ENCODE measurements around the gene HTN3.
"Not testable (repeated sequence)": the region's sequence is repeated elsewhere in the genome, so short reads cannot be mapped to it uniquely, and the experiment has no call there.

The HTN3 gene

DNA sequence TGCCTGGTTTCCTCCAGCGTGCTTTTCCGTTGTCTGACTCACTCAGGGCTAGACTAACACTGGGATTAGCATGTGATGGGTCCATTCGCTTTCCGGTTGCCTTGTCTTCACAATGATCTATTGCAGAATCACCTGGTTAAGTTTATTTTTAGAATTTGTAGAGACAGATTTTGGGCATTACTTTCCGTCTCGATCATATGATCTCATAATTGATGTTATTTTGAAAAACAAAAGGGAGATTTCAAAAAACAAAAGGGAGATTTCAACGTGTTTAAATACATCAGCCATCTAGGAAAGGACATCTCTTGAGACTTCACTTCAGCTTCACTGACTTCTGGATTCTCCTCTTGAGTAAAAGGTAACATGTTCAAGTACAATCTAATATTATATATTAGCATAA is at the start of gene HTN3:
Gene HTN3, plus strand, starts transcription at position 301 of the 400 bp plus-strand sequence. CDS start 2,282 bp downstream, outside the sequence.
- not testable (repeated sequence) for DNase-seq

DNA sequence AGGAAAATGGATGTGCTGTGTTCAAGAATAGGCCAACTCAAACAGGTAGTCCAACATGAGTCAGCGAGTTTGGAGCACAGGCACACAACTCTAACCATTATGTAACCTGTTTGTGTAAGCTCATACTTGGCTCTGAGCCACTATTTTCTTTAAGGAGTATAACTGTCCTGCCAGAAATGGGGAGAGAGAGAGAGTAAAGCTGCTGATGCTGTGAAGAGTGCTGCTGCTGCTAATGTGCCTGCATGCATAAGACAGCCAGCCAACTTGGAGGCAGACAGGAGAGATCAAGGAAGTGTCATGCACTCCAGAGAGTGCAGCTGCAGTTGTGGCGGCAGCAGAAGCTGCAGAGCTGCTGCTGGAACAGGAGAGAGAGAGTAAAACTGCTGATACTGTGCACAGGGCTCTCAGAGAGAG is 44.2 kb upstream of the HTN3 start:
- no peak for DNase-seq

DNA sequence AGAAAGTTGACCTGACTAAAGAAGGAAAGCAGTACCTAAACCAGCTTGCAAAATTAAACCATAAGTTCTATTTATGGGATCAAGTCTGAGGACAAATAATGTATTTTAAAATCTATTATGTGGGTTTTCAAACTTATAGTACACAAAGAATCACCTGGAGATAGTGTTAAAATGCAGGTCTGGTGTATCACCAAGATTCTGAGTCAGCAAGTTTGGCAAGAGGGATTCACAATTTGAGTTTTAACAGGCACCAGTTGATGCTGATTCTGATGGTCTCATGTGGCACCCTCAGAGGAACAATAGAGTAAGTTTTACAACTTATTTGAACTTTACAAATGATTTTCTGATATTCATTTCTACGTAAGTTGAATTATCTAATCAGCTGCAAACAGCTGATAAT is 41.6 kb upstream of the HTN3 start:
- DNase-seq = no peak

DNA sequence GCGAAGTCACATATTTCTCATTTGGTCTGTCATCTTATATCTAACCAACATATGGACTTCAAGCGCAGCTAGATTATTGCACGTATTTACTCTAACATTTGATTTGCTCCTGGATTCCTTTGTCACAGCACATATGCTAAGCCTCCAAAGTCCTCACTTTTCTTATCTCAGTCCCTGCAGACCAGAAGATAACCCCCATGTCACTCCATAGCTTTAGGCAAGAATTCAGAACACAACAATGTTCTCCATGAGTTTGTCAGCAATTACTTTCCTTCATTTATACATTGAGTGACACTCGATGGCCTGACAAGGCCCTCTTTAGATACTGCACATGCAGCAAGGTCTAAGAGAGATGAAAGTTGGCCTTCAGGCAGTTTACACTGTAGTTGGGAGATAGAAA is 37.2 kb upstream of the HTN3 start:
- DNase-seq = no peak

DNA sequence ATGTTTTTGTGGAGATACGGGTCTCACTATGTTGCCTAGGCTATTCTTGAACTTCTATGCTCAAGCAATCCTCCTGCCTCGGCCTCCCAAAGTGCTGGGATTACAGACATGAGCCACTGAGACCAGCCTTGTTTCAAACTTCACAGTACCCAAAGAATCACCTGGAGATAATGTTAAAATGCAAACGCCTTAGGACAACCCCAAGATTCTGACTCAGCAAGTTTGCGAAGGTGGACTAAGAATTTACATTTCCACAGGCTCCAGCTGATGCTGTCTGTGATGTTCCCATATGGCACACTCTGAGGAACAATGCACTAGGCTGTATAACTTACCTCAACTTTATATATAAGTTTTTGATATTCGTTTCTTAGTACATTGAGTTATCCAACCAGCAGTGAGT is 33.5 kb upstream of the HTN3 start:
- no peak for DNase-seq

DNA sequence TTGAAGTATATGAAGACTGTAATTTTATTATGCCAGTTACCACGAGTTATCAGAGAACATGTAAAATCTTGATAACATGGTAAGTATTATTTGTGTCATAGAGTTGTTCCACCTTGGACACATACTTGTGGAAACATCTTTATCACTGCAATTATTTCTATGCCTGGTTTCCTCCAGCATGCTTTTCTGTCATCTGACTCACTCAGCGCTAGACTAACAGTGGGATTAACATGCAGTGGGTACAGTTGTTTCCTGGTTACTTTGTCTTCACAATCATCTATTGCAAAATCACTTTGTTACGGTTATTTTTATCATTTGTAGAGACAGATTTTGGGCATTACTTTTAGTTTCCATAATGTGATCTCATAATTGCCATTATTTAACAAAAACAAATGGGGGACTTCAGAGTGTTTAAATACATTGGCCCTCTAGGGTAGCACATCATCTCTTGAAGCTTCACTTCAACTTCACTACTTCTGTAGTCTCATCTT is 32.7 kb upstream of the HTN3 start, which contains the start of gene STATH:
Gene STATH, plus strand, starts transcription at position 441 of the 491 bp plus-strand sequence. CDS start 2,472 bp downstream, outside the sequence.
- DNase-seq = no peak

DNA sequence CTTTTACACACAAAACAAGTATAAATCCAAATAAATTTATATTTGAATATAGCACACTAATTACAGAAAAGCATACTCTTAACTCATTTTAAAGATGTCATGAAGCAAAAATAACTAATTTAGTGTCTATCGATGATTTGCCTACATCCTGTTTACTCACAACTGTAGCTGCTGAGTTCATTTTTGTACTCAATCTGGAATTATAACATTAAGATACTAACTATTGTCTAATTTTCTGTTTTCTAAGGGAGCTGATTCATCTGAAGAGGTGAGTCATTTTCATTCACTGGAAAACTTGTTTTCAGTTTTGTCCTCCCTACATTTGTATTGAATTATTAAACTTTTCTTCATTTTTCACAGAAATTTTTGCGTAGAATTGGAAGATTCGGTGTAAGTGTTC is 28.8 kb upstream of the HTN3 start:
- no peak for DNase-seq

DNA sequence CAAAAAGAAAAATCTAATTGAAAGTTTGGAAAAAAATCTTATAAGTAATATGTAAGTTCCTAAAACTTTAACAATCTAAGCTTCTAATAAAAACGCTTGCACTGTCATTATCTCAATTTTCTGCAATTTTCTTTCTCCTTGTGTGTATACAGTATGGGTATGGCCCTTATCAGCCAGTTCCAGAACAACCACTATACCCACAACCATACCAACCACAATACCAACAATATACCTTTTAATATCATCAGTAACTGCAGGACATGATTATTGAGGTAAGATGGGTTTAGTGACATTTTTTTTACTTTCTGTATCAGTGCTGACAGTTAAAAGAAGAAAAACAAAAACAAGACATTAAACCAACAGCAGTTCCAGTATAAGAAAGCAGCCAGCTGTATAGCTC is 27.5 kb upstream of the HTN3 start:
- DNase-seq = no peak

DNA sequence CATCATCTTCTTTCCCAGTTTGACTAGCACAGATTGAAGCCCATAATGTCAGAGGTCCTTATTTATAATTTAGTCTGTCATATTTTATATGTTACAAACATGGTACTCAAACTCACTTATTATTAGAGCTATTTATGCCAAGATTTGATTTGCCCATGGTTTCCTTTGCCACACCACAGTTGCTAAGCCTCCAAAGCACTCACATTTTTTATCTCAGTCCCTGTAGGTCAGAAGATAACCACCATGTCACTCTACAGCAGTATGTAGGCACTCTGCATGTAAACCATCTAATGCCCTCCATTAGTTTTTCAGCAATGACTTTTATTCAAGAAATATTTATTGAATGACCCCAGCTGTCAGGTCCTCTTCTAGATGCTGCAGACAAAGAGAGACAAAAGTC is 25.8 kb upstream of the HTN3 start:
- DNase-seq = no peak

DNA sequence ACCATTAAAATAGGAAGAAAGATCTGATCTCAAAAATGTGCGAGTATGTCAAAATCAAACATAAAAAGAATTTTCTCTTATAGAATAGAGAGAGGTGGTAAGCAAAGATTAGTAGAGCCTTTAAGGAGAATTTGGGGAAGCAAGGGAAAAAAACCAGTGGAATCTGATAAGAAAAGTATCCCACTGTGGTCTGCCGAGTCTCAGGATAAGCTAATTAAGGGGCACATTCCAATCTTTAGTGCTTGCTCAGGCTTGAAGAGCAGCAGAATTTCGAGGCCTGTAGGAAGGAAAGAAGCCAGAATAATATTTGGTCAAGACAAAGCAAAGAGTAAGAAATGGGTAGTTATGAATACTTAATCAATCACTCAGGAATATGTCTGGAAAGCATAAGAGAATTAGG is 19.5 kb upstream of the HTN3 start:
- DNase-seq = no peak

DNA sequence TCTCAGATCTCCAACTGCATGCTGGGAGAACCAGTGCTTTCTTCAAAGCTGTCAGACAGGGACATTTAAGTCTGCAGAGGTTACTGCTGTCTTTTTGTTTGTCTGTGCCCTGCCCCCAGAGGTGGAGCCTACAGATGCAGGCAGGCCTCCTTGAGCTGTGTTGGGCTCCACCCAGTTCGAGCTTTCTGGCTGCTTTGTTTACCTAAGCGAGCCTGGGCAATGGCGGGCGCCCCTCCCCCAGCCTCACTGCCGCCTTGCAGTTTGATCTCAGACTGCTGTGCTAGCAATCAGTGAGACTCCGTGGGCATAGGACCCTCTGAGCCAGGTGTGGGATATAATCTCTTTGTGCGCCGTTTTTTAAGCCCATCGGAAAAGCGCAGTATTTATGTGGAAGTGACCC is 9.3 kb upstream of the HTN3 start:
- not testable (repeated sequence) for DNase-seq

DNA sequence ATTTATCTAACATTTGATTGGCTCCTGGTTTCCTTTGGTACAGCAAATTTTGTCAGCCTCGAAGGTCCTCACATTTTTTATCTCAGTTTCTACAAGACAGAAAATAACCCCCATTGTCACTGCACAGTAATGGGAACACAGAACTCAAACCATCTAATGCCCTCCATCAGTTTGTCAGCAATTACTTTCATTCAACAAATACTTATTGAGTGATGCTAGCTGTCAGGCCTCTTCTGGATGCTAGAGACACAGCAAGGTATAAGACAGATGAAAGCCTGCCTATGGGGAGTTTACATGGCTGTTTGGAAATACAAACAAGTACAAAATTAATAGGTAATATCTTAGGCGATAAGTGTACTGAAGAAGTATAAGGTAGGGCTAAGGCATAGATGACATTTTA is 5.0 kb upstream of the HTN3 start:
- no peak for DNase-seq

DNA sequence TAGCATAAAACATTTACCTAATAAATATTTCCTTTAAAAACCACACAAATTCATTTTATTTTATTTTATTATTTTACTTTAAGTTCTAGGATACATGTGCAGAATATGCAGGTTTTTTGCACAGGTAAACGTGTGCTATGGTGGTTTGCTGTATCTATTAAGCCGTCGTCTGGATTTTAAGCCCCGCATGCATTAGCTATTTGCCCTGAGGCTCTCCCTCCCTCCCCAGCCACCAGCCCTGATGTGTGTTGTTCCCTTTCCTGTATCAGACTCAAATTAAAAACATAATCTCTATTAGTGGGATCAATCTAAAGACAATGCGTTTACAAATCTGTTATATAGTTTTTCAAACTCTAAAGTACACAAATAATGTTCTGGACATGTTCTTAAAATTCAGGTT is 1.2 kb upstream of the HTN3 start:
- DNase-seq = no peak

DNA sequence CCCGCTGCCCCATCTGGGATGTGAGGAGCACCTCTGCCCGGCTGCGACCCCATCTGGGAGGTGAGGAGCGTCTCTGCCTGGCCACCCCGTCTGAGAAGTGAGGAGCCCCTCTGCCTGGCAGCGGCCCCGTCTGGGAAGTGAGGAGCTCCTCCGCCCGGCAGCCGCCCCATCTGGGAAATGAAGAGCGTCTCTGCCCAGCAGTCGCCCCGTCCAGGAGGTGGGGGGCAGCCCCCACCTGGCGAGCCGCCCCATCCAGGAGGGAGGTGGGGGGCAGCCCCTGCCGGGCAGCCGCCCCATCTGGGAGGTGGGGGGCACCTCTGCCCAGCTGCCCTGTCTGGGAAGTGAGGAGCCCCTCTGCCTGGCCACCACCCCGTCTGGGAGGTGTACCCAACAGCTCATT is 9.3 kb downstream of the HTN3 start:
- DNase-seq = not testable (repeated sequence)

DNA sequence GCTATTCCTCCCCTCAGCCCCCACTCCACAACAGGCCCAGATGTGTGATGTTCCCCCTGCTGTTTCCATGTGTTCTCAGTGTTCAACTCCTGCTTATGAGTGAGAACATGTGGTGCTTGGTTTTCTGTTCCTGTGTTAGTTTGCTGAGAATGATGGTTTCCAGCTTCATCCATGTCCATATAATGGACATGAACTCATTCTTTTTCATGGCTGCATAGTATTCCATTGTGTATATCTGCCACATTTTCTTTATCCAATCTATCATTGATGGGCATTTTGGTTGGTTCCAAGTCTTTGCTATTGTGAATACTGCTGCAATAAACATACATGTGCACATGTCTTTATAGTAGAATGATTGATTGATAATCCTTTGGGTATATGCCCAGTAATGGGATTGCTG is 11.7 kb downstream of the HTN3 start:
- DNase-seq = not testable (repeated sequence)

DNA sequence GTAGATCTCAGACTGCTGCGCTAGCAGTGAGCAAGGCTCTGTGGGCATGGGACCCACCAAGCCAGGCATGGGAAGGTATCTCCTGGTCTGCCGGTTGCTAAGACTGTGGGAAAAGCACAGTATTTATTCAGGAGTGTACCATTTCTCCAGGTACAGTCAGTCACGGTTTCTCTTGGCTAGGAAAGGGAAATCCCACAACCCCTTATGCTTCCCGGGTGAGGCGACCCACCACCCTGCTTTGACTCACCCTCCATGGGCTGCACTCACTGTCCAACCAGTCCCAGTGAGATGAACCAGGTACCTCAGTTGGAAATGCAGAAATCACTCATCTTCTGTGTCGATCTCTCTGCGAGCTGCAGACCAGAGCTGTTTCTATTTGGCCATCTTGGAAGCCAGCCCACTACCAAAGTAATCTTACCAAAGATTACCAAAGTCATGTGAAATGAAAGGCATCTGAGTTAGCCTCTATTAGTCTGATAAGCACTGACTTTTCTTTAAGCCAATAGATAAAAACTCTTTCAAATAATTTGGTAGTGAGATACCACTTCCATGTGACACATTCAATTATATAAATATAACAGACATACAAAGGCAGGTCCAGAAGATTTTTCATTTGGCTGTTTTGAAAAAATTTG is 13.5 kb downstream of the HTN3 start:
- no peak for DNase-seq

DNA sequence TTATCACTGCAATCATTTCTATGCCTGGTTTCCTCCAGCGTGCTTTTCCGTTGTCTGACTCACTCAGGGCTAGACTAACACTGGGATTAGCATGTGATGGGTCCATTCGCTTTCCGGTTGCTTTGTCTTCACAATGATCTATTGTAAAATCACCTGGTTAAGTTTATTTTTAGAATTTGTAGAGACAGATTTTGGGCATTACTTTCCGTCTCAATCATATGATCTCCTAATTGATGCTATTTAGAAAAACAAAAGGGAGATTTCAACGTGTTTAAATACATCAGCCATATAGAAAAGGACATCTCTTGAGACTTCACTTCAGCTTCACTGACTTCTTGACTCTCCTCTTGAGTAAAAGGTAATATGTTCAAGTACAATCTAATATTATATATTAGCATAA is 21.9 kb downstream of the HTN3 start, which contains the start of gene HTN1:
Gene HTN1, plus strand, starts transcription at position 301 of the 400 bp plus-strand sequence. CDS start 2,639 bp downstream, outside the sequence.
- not testable (repeated sequence) for DNase-seq

DNA sequence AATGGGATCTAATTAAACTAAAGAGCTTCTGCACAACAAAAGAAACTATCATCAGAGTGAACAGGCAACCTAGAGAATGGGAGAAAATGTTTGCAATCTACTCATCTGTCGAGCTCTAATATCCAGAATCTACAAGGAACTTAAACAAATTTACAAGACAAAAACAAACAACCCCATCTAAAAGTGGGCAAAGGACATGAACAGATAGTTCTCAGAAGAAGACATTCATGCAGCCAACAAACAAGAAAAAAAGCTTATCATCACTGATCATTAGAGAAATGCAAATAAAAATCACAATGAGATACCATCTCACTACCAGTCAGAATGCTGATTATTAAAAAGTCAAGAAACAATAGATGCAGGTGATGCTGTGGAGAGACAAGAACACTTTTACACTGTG is 28.3 kb downstream of the HTN3 start:
- DNase-seq = not testable (repeated sequence)

DNA sequence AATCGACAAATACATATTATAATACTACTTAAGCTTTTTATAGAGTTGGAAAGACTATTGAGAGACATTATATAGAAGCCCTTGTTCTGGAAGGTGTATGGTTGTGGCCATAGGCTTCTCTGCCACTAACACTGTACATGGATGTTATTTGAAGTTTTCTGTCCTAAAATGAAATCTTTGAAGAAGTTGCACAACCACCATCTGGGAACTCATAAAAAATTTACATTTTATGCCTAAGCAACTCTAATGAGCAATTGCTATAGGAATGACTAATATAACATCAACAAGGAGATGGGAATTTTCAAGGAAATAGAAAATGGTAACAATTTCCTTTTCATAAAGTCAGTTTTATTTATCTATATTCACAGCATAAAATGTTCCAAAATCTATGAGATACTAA is 29.4 kb downstream of the HTN3 start:
- no peak for DNase-seq

DNA sequence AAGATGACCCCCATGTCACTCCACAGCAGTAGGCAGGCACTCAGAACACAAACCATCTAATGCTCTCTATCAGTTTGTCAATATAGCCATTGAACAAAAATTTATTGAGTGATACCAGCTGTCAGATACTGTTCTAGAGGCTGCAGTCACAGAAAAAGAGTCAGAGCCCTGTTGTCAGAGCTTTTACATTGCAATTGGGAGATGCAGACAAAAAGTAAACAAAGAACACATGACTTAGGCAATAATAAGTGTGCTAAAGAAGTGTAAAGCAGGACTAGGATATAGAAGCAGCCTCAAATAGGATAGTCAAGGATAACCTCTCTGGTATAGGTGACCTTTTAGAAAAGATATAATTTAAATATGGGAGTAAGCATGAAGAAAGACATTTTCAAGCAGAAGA is 30.9 kb downstream of the HTN3 start:
- no peak for DNase-seq

DNA sequence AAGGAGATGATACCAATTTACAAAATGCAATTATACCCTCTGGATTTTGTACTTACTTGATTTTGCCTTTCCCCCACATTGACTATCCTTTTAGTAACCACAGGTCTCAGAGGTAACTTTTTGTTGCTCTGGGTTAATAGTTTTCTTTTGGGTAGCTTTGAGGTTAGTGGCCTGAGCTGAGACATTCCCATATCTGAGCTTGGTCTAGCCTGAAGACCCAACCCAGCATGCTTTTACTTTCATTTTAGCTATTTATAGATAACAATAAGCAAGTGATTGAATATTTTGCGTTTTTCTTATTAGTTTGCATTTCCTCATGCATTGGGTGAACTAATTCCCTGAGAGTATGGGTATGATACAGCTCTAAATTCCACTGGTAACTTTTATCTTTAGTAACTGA is 33.7 kb downstream of the HTN3 start:
- DNase-seq = no peak

DNA sequence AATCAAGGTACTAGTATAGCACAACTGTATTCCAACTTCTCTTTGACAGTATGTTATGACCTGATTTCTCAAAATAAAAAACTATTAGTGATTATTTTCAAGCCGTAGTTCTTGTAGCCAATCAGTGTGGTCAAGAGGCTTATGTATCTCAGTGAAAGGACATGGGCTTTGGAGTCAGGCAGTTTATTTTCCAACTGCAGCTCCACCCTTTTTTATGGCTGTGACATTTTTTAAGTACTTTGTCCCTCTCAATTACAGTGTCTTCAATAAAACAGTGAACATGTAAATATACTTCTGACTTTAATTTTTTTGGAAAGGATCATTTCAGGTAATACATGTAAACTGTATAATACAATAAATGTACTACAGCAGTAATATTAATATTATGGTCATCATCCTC is 51.9 kb downstream of the HTN3 start:
- no peak for DNase-seq

Data from NCI-H446 (cell line).